HG03575 (cell line): ENCODE measurements around the gene STIP1.

Experiments
- ATAC-seq: cut with Tn5 transposase; IDR thresholded peaks from one replicate; pipeline ENCODE4 v1.9.1; 2021; ENCODE audit not compliant: unreplicated experiment, insufficient number of reproducible peaks, low FRiP score; ENCODE audit errors: extremely low read depth

STIP1 gene

DNA sequence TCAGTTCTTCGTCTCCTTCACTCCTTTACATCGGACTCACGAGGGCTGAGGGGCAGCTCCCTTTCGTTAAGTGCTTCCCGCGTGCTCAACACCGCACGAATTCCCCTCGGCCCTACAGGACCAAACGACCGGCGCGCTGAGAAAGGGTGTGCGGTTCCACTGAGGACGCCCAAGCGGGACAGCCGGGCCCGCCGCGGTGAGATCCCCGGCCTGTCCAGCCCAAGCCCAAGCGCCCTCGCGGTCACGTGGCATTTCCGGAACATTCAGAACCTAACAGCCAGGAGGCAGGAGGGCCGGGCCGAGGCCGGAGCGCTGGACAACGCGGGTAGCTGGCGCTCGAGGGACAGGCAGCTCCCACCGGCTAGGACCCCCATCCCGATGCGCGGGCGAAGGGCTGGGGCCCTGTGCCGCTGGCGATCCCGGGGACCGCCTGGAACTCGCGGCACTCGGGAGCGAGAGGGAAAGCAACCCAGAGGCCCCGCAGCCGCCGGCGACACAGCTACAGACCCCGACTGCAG is 737 bp upstream of the STIP1 start:
- no peak for ATAC-seq

DNA sequence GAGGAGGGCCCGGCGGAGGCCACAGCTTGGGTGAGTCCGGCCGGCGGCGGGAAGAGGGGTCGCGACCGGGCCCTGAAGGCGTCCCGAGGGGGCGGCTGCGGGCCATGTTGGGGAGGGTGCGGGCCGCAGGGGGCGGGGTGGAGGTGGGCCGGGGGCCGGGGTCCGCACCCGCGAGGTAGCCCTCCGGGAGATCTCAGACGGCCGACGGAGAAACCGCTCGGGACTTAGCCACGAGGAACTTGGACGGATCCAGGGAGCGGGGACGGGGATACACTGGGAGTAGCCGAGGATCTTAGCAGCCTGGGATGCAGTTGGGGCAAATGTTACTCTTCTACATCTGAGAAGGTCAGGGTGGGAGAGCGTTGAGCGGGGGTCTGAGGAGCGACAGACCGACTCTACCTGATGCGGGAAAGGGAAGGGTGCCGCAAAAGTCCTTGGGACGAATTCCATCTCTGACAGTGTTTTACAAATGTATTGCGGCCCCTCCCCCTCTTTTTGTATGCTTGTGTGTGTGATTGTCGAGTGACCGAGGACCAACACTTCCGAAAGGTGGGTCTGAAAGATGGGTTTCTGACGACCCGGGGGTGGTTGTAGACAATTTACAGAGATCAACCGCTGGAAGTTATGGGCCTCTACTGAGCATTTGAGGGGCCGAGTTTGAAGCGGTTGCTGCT is 658 bp downstream of the STIP1 start:
- ATAC-seq: no peak

DNA sequence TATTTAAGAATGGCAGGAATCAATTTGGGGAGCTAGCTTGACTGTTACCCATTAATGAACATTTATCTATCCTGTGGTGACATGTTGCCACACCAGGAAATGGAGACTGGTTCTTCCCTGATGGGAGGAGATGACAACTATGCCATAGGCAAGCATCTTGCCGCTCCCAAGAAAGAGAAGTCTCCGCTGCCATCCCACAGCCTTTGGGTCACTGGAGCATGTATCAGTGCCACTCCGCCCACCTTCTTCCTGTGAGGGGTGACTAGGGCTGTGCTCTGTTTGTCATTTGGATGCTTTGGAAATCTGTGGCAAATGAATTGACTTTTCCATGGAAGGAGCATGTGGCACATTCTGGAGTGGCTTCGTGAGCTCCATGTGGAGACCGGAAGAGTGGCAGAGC is 6.5 kb downstream of the STIP1 start:
- ATAC-seq: no peak

DNA sequence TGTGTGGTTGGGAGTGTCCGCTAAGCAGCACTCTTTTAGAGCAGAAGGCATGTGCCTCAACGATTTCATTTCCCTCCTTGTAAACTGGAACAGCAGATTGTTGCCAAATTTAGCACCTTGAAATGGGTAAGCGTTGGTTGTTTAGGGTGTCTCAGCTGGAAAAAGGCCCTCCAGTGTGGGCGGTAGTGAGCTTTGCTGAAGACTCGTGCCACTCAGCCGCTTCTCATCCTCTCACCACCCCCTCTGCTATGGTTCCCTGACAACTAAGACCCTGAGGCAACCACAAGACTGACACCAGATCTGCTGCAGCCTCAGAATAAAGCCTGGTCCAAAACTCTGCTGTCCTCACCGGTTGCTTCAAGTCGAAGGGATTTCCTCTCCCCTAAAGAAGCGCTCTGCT is 10.7 kb downstream of the STIP1 start:
- ATAC-seq: no peak

DNA sequence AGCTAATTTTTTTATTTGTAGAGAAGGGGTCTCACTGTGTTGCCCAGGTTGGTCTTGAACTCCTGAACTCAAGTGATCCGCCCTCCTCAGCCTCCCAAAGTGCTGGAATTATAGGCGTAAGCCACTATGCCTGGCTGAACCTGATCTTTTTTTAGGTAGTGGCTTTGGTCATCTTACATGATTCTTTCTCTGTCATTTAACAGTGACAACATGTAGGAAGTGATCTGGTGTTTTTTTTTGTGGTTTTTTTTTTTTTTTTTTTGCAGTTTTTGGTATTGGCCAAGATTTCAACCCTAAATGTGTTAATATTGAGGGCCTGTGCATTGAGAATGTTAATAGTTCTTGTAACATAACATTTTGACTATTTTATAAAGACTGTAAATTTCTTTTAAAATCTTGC is 12.5 kb downstream of the STIP1 start:
- no peak for ATAC-seq

DNA sequence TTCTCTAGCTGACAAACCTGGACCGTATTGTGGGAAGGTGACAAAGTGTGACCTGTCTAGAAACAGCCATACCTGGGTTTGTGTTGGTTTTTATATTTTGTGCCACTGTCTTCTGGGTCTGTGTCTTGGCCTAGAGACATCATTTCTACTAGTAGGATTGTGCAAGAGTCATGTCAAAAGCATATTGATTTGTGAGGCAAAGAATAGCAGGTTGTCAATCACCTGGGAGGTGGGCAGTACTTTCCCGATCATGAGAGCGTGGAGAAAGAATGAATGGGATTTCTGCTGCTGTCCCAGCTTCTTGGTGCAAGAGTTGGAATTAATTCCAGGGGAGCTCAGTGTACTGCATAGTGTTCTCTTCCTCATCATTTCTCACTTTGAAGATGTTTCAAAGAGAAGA is 15.6 kb downstream of the STIP1 start:
- ATAC-seq: no peak

DNA sequence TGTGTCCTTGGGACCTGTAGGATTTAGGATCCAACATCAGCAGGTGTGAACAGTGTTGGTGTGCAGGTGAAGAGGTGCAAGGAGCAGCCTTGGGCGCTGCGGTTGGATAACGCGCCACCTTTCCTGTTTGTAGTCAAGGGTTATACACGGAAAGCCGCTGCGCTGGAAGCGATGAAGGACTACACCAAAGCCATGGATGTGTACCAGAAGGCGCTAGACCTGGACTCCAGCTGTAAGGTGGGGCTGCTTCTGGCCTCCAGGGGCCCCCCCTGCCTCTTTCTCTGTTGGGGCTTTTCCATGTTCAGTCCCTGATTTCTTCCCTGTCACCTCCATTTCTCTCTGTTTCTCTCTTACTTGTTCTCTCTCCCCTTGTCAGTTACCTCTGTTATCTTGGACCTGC is 17.0 kb downstream of the STIP1 start:
- ATAC-seq: no peak

DNA sequence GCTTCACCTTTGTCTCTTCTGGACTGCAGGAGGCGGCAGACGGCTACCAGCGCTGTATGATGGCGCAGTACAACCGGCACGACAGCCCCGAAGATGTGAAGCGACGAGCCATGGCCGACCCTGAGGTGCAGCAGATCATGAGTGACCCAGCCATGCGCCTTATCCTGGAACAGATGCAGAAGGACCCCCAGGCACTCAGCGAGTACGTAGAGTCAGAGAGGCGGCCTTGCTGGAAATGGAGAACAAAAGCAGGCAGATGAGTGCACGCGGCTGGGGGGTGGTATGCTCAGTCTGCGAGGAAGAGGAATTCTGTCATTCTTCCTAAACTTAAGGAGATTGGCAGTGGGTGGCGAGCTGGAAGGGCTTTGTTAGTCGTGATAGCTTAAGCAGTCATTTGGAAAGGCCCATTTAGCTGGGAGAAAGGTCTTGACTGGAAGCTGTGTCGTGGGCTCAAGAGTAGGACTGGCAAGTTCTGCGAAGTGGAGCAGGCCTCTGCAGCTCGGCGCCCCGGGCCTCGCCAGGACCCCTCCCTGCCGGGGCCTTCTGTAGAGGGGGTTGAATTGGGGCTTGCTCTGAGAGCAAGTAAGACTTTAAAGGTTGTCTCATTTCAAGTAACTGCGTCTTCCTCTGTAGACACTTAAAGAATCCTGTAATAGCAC is 17.6 kb downstream of the STIP1 start:
- no peak for ATAC-seq

DNA sequence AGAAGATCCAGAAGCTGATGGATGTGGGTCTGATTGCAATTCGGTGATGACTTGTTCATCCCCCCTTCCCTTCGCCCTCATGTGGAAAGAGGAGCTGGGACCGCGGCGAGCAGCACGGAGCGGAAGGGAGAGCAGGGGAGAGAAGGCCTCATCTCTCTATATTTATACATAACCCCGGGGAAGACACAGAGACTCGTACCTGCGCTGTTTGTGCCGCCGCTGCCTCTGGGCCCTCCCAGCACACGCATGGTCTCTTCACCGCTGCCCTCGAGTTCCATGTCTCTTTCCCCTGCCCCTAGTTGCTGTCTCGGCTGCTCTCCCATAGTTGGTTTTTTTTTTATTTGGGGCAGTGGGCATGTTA is 18.1 kb downstream of the STIP1 start:
- no peak for ATAC-seq

DNA sequence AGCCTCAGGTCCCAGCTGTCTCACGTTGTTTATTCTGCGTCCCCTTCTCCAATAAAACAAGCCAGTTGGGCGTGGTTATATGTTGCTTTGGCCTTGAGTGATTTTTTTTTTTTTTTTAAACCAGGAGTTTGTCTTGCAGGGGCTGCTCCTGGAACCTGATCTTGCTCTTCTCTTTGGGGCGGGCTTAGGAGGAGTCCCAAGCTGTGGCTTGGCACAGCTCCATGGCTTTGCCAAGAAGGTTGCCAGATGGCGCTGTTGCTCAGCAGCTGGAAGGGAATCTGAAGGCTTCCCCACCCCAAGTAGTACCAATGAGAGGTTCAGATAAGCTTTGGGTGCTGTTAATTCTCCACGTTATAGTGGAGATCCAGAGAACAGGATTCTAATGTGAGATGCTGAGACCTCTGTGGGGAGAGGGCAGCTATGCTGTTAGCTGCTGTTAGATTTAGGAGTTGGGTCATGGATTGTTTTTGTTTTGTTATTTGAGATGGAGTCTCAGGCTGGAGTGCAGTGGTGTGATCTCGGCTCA is 18.6 kb downstream of the STIP1 start:
- no peak for ATAC-seq

DNA sequence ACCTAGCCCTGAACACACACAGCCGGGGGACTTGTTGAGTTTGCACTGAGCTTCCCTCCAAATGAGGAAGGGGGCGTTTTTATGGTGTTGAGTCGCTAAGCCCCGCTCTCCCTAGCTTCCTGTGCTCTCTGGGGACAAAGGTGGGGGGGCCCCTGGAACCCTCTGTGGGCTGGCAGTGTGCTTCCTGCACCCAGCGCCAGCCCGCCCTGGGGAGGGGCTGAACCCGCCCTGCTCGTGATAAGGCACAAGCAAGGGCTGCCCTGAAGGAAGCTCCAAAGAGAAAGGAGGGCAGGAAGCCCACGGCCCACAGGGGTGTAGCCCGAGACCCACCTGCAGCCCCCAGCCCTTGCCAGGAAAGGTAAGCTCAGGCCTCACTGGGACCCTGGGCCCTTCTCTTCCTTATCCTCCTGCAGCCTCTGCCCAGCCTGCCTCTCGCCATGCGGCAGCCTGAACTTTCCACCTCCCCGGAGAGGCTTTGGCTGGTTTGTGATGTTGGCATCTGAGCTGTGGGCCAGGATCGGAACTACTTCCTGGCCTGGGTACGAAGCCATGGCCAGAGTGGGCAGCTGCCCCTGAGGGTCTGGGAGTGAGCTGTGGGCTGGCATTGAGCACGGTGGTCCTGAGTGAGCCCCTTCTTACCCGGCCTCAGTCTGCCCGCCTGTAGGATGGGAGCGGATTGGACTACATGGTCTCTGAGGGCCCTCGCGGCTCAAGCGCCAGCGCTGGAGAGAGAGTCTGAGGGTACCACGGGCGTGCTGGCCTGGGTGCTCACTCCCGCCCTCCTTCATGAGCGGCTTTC is 20.7 kb downstream of the STIP1 start, which contains the start of gene FERMT3:
Gene FERMT3 (plus strand): TSS at position 265 of the 799 bp plus-strand sequence. CDS start 644 bp downstream, outside the sequence.
- no peak for ATAC-seq

DNA sequence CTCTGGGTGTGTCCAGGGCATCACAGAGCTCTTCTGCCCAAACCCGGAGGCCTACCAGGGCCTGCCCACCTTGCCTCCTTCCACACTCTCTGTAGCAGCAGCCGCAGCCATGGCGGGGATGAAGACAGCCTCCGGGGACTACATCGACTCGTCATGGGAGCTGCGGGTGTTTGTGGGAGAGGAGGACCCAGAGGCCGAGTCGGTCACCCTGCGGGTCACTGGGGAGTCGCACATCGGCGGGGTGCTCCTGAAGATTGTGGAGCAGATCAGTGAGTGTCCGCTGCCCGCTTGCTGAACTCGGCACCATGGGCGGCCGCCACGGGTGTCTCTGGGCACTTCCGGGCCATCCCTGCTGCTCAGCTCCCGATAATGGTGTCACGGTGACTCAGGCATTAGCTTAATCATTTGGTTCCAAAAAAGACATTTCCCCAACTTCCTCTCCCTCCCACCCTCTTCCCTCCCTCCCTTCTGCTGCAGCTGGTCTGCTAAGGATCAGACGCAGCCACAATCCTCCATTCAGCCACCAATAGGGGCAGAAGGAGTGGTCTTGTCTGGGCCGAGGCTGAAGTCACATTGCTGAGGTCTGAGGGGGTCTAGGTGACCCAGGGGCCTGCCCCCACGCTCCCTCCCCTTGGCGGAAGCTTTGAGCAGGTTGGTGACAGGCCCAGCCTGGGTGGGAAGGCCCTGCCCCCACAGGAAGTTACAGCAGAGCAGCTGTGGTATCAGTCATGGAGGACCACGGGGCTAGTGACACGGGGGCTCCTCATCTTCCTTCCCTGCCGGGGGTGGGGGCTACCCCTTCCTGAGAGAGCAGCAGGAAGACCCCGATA is 21.5 kb downstream of the STIP1 start:
- ATAC-seq: no peak

DNA sequence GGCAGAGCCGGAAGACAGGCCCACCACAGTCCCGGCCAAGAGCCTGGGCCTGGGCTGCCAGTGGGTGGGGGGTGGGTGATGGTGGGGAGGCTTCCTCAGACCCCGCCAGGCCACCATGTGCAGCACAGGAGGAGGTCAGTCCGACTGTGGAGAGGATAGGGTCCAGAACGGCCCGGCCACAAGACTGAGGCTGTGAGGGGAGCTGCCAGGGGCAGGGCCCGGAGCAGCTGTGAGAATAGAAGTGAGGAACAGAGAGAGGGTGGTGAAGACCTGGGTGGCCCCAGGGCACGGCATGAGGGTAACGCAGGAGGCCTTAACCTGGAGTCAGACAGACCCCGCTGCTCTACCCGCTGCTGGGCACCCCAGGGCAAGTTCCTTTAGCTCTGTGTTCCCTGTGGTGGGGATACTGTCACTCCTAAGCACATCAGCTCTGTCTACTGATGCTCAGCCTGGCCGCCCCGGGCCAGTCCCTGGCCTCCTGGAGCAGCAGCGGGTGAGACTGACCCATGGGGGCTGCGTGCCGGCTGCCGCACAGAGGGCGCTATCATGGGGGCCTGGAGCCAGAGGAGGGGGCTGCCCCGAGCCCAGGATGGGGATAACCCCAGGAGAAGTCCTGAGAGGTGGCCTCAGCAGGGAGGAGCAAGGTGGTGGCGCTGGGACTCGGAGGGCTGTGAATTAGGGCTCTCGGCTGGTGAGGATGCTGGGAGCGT is 22.3 kb downstream of the STIP1 start:
- ATAC-seq: no peak

DNA sequence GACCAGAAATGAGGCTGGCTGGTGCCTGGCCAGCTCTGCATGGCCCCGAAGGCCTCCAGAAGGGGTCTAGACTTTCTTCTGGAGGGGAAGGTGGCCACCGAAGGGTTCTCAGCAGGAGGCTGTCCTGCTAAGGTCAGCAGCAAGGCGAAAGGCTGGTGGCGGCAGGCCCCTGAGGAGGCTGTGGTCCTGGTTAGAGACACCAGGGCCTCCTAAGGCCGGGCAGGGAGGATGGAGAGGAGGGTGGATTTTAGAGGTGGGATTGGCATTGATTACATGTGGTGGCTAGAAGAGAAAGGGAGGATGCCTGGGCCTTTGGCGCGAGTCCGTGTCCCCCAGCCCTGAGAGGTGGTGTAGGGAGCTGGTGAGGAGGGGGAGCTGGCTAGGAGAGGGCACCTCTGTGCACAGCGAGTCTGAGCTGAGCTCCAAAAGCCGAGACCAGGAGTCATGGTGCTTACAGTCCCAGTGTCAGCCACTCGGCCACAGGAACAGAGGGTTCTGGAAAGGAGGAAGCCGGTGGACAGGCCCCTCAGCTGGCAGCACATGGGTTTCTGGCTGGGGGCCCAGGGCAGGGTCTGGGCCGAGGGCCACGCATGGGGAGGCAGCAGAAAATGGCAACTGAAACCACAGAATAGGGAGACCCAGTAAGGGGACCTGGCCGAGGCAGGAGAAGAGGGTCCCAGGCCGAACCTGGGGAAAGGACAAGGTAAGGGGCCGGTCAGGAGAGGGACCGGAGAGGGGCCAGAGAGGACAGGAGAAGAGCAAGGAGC is 23.0 kb downstream of the STIP1 start:
- ATAC-seq: no peak

DNA sequence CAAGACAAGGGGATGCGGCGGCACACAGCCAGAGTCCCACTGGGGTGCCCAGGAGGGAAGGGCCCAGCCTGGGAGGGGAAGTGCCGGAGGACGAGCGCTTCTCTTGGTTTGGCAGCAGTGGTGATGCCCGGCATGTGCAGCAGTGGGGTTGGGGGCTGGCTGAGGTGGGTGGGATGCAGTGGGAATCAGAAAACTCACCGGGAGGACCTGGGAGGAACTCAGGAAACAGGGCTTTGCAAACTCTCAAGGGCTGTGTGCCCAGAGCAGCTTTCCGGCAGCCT is 23.5 kb downstream of the STIP1 start:
- ATAC-seq: no peak

DNA sequence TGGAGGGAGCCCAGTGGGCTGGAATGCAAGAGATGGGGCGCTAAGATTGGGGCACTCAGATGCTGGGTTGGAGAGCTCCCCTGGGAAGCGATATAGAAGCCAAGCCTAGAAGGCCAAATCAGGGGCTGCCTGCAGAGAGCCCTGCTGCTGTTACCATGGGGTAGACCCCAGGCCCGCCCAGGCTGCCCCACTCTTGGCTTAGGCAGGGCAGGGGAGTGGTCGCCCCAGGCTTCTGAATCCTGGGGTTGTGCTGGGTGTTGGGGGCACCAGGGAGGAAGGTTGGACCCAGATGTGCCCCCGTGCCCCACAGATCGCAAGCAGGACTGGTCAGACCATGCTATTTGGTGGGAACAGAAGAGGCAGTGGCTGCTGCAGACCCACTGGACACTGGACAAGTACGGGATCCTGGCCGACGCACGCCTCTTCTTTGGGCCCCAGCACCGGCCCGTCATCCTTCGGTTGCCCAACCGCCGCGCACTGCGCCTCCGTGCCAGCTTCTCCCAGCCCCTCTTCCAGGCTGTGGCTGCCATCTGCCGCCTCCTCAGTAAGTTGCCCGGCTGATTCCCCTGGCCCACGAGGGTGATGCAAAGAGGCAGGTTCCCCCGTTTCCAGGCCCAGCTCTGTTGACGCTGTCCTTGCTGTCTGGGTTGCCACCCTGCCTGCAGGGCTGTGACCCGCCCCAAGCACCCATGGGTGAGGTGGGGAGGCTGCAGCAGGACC is 24.5 kb downstream of the STIP1 start:
- no peak for ATAC-seq

DNA sequence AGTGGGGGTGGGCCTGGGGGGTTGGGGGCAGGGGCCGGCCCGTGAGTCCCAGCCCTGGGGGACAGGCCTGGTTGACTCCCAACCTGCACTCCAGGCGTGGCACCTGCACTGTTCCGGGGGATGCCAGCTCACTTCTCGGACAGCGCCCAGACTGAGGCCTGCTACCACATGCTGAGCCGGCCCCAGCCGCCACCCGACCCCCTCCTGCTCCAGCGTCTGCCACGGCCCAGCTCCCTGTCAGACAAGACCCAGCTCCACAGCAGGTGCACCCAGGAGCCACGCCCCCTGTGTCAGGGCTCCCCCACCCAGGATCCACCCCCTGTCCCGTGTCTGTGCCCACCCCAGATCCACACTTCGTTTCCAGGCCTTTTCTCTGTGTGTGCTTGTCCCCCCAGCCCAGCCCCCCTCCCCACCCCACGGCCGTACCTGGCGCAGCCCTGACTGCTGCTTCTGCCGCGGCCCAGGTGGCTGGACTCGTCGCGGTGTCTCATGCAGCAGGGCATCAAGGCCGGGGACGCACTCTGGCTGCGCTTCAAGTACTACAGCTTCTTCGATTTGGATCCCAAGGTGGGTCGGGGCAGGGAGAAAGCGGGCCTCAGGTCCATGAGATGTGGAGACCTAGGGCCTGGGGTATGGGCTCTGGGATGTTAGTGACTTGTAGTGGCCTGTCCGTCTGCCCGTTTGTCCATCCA is 25.4 kb downstream of the STIP1 start:
- no peak for ATAC-seq
